NT2/D1 (cell line): ENCODE data around the gene GCNA.

Source experiments
- YY1 ChIP-seq: IDR thresholded peaks from 2 replicates; pipeline ENCODE4 v1.6.1; 2011; ENCODE audit not compliant: insufficient read length, insufficient read depth
- ZNF274 ChIP-seq: IDR thresholded peaks from 2 replicates; pipeline ENCODE4 v1.6.1; 2011; ENCODE audit warnings: mild to moderate bottlenecking, low read depth, low read length

GRCh38 chrX:71579990-71580380 is 1.7 kb downstream of the GCNA start:
- TF ChIP-seq ZNF274 (no peak), YY1 (no peak)
